ENCODE measurements around the gene DNAJC9.
A peak's percentile ranks its signal among the peaks of the same experiment; 100 is the strongest.

DNAJC9 gene

GRCh38 chr10:73253225-73253555 lies 6.1 kb upstream of the DNAJC9 start:
- no peak for DNase-seq (ENCODE audit: low read depth in 1 of 2, low spot score in 1 of 2)
- no peak for TF ChIP-seq SPI1 (IDR thresholded peaks at IDR 0.05; ENCODE audit: borderline replicate concordance, low read depth)
- no peak for TF ChIP-seq GABPA (IDR thresholded peaks at IDR 0.05; ENCODE audit: low read depth)
- no peak for TF ChIP-seq CTCF (IDR thresholded peaks at IDR 0.05; ENCODE audit: insufficient read depth, low read length)
- Histone ChIP-seq H3K27ac (replicated peaks) (peak overlapping the region; percentile 93), H3K27me3 (ENCODE audit: insufficient read depth, poor library complexity, severe bottlenecking) (no peaks in the 10 kb centered on the region), H3K4me3 (replicated peaks; ENCODE audit: insufficient read depth, low read length) (peak overlapping the region; percentile 70)

GRCh38 chr10:73252445-73253224 lies 5.6 kb upstream of the DNAJC9 start, which contains the start of gene MRPS16:
MRPS16 (minus strand) TSS chr10:73252644; CDS start chr10:73252482, 162 bp downstream.
- peak; percentile 91 for TF ChIP-seq POLR2AphosphoS5 (IDR thresholded peaks at IDR 0.05; ENCODE audit: low read depth)
- peak; percentile 48; the same call in 1 of the 2 replicates for TF ChIP-seq GABPA (IDR thresholded peaks at IDR 0.05; ENCODE audit: low read depth)
- no peak for TF ChIP-seq REST (IDR thresholded peaks at IDR 0.05; ENCODE audit: insufficient replicate concordance, low read depth)
- H3K4me3 ChIP-seq (replicated peaks; ENCODE audit: insufficient read depth, low read length): peak within 1 kb of the TSS; percentile 70
- DNase-seq (ENCODE audit: low read depth in 1 of 2, low spot score in 1 of 2): peak; percentile 96 to 97
- H3K27ac ChIP-seq (replicated peaks): peak within 1 kb of the TSS; percentile 93
- H3K27me3 ChIP-seq (ENCODE audit: insufficient read depth, poor library complexity, severe bottlenecking): no peaks in the 10 kb centered on the region

- Histone ChIP-seq H3K27me3 (ENCODE audit: insufficient read depth, poor library complexity, severe bottlenecking) (no peaks in the 10 kb centered on the region), H3K27ac (replicated peaks) (peak overlapping the region; percentile 93), H3K4me3 (replicated peaks; ENCODE audit: insufficient read depth, low read length) (peak overlapping the region; percentile 70)
- DNase-seq (ENCODE audit: low read depth in 1 of 2, low spot score in 1 of 2): peak in 1 of 2 experiments; percentile 58
- peak; percentile 40; the same call in 1 of the 2 replicates for TF ChIP-seq POLR2AphosphoS5 (IDR thresholded peaks at IDR 0.05; ENCODE audit: low read depth)
- TF ChIP-seq REST (IDR thresholded peaks at IDR 0.05; ENCODE audit: insufficient replicate concordance, low read depth): no peak
Observed at GRCh38 chr10:73251683-73252444, 4.8 kb upstream of the DNAJC9 start.

GRCh38 chr10:73248259-73248724 lies 1.2 kb upstream of the DNAJC9 start:
- no peak for DNase-seq (ENCODE audit: low read depth in 1 of 2, low spot score in 1 of 2)
- TF ChIP-seq SPI1 (IDR thresholded peaks at IDR 0.05; ENCODE audit: borderline replicate concordance, low read depth) (no peak), CTCF (IDR thresholded peaks at IDR 0.05; ENCODE audit: insufficient read depth, low read length) (no peak), GABPA (IDR thresholded peaks at IDR 0.05; ENCODE audit: low read depth) (no peak), REST (IDR thresholded peaks at IDR 0.05; ENCODE audit: insufficient replicate concordance, low read depth) (no peak), POLR2AphosphoS5 (IDR thresholded peaks at IDR 0.05; ENCODE audit: low read depth) (no peak)
- Histone ChIP-seq H3K4me3 (replicated peaks; ENCODE audit: insufficient read depth, low read length) (no peak overlapping the region), H3K27me3 (ENCODE audit: insufficient read depth, poor library complexity, severe bottlenecking) (no peaks in the 10 kb centered on the region), H3K27ac (replicated peaks) (no peak overlapping the region)

All from HL-60 (cell line).